SK-N-SH treated with all-trans-retinoic acid at 6 μM for 48 hours (cell line): ENCODE data around the gene COL23A1.

Source experiments
- ATAC-seq: fragments of 200-7000 bp; cut with Tn5 transposase; 3 replicates; pipeline ENCODE4 v1.9.1; 2020; ENCODE audit warnings: mild to moderate bottlenecking, moderate library complexity
- ARNTL ChIP-seq: fragments of 450-650 bp; formaldehyde crosslinking; IDR thresholded peaks from 2 replicates; pipeline ENCODE4 v1.5.0; 2020; ENCODE audit warnings: low read depth, mild to moderate bottlenecking, moderate library complexity, borderline replicate concordance
- BACH2 ChIP-seq: fragments of 250-450 bp; sonication (Bioruptor Pico); IDR thresholded peaks from 2 replicates; pipeline ENCODE4 v1.9.0; 2021; ENCODE audit warnings: mild to moderate bottlenecking, borderline replicate concordance
- CREB5 ChIP-seq: fragments of 250-450 bp; sonication (Bioruptor Pico); IDR thresholded peaks from 2 replicates; pipeline ENCODE4 v1.5.1; 2020; ENCODE audit warnings: low read depth, mild to moderate bottlenecking, moderate library complexity
- CSDC2 ChIP-seq: fragments of 250-450 bp; sonication (Bioruptor Pico); IDR thresholded peaks from 2 replicates; pipeline ENCODE4 v1.5.0; 2020; ENCODE audit warnings: mild to moderate bottlenecking, moderate library complexity
- CSRNP3 ChIP-seq: fragments of 250-450 bp; sonication (Bioruptor Pico); IDR thresholded peaks from 2 replicates; pipeline ENCODE4 v1.5.1; 2021; ENCODE audit warnings: mild to moderate bottlenecking, moderate library complexity
- ESRRG ChIP-seq: fragments of 250-450 bp; sonication (Bioruptor Pico); IDR thresholded peaks from 2 replicates; pipeline ENCODE4 v1.6.1; 2021; ENCODE audit warnings: mild to moderate bottlenecking
- GLIS3 ChIP-seq: fragments of 250-450 bp; sonication (Bioruptor Pico); IDR thresholded peaks from 2 replicates; pipeline ENCODE4 v1.5.0; 2020; ENCODE audit warnings: mild to moderate bottlenecking, moderate library complexity
- ISL1 ChIP-seq: fragments of 250-450 bp; sonication (Bioruptor Pico); IDR thresholded peaks from 2 replicates; pipeline ENCODE4 v2.1.2; 2022; ENCODE audit warnings: mild to moderate bottlenecking, moderate library complexity
- OSR1 ChIP-seq: fragments of 250-450 bp; sonication (Bioruptor Pico); IDR thresholded peaks from 2 replicates; pipeline ENCODE4 v1.8.0; 2022; ENCODE audit warnings: moderate library complexity, mild to moderate bottlenecking, inconsistent platforms
- POU6F1 ChIP-seq: fragments of 250-450 bp; sonication (Bioruptor Pico); IDR thresholded peaks from 2 replicates; pipeline ENCODE4 v1.8.0; 2021; ENCODE audit warnings: low read depth, mild to moderate bottlenecking, moderate library complexity, borderline replicate concordance
- PPARA ChIP-seq: fragments of 250-450 bp; sonication (Bioruptor Pico); IDR thresholded peaks from 2 replicates; pipeline ENCODE4 v1.5.0; 2020; ENCODE audit warnings: mild to moderate bottlenecking, borderline replicate concordance
- RARB ChIP-seq: fragments of 250-450 bp; sonication (Bioruptor Pico); IDR thresholded peaks from 2 replicates; pipeline ENCODE4 v1.8.0; 2021; ENCODE audit warnings: mild to moderate bottlenecking, moderate library complexity
- SNAI2 ChIP-seq: fragments of 250-450 bp; sonication (Bioruptor Pico); IDR thresholded peaks from 2 replicates; pipeline ENCODE4 v1.5.0; 2020; ENCODE audit warnings: mild to moderate bottlenecking, moderate library complexity
- TCF4 ChIP-seq: fragments of 250-450 bp; sonication (Bioruptor Pico); IDR thresholded peaks from 2 replicates; pipeline ENCODE4 v1.8.0; 2021; ENCODE audit warnings: mild to moderate bottlenecking, moderate library complexity, borderline replicate concordance
- TOX ChIP-seq: fragments of 250-450 bp; sonication (Bioruptor Pico); IDR thresholded peaks from 2 replicates; pipeline ENCODE4 v1.8.0; 2021; ENCODE audit warnings: mild to moderate bottlenecking, moderate library complexity, borderline replicate concordance
- TSHZ2 ChIP-seq: fragments of 250-450 bp; sonication (Bioruptor Pico); IDR thresholded peaks from 2 replicates; pipeline ENCODE4 v1.5.0; 2020; ENCODE audit warnings: mild to moderate bottlenecking, moderate library complexity
- ZC3H10 ChIP-seq: fragments of 250-450 bp; sonication (Bioruptor Pico); IDR thresholded peaks from 2 replicates; pipeline ENCODE4 v1.5.1; 2021; ENCODE audit warnings: mild to moderate bottlenecking, moderate library complexity
- ZFP3 ChIP-seq: fragments of 250-450 bp; sonication (Bioruptor Pico); IDR thresholded peaks from 2 replicates; pipeline ENCODE4 v1.5.0; 2020; ENCODE audit warnings: mild to moderate bottlenecking, moderate library complexity
- ZFP30 ChIP-seq: fragments of 450-650 bp; formaldehyde crosslinking; IDR thresholded peaks from 2 replicates; pipeline ENCODE4 v1.5.0; 2022; ENCODE audit warnings: mild to moderate bottlenecking, moderate library complexity
- ZNF565 ChIP-seq: fragments of 450-650 bp; formaldehyde crosslinking; conservative IDR thresholded peaks from 2 replicates; pipeline ENCODE4 v1.5.0; 2020; ENCODE audit warnings: low read depth, mild to moderate bottlenecking, moderate library complexity
- ZNF70 ChIP-seq: fragments of 450-650 bp; formaldehyde crosslinking; IDR thresholded peaks from 2 replicates; pipeline ENCODE4 v1.5.0; 2020; ENCODE audit warnings: mild to moderate bottlenecking, moderate library complexity
- ZNF8 ChIP-seq: fragments of 450-650 bp; formaldehyde crosslinking; IDR thresholded peaks from 2 replicates; pipeline ENCODE4 v1.5.0; 2020; ENCODE audit warnings: mild to moderate bottlenecking, moderate library complexity

Gene COL23A1

GRCh38 chr5:178360926-178361235 lies 229.3 kb downstream of the COL23A1 start:
- TF ChIP-seq ARNTL (CRISPR knock-in tag) (no peak), CSRNP3 (CRISPR knock-in tag) (no peak), ISL1 (CRISPR knock-in tag) (no peak), ZNF70 (CRISPR knock-in tag) (no peak)
- no peak for ATAC-seq

DNA sequence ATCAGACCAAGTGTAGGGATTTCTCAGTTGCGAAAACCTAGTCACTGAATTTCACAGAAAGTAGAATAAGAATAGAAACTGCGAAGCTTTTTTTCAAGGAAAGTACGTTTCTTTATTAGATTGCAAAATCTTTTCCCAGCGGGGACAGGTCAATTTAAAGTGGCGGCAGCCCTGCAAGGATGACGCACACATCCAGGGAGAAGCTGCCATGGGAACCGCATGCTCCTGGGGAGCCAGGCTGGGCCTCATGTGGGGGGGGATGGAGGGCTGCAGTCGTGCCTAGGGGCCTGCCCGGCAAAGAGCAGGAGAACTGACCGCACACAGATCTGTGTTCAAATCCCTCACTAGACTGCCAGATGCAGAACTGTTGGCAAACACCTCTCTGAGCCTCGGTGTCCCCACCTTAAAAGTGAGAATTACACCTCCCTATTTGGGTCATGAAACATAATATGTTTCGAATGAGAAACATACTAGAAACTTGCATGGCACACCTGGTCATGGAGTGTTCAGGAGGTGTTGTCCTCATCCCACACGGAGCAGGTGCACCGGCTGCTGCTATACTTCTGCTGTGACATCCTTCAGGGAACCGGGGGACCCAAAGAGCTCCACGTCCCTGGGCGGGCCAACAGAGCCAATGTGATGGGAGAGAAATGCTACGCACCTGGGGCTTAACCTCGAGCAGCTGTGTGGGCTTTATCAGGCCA lies 229.8 kb downstream of the COL23A1 start:
- ATAC-seq = no peak
- TF ChIP-seq TOX = no peak
- TF ChIP-seq ZFP30 (CRISPR knock-in tag) = no peak
- no peak for TF ChIP-seq ZC3H10
- TF ChIP-seq ZNF565 (CRISPR knock-in tag) = no peak
- no peak for TF ChIP-seq POU6F1 (CRISPR knock-in tag)
- no peak for TF ChIP-seq CREB5 (CRISPR knock-in tag)
- TF ChIP-seq GLIS3 (CRISPR knock-in tag) = no peak
- no peak for TF ChIP-seq TSHZ2 (CRISPR knock-in tag)
- TF ChIP-seq SNAI2 (CRISPR knock-in tag) = no peak
- TF ChIP-seq OSR1 = no peak
- no peak for TF ChIP-seq ZNF8 (CRISPR knock-in tag)
- no peak for TF ChIP-seq ZFP3 (CRISPR knock-in tag)
- no peak for TF ChIP-seq ZNF70 (CRISPR knock-in tag)

DNA sequence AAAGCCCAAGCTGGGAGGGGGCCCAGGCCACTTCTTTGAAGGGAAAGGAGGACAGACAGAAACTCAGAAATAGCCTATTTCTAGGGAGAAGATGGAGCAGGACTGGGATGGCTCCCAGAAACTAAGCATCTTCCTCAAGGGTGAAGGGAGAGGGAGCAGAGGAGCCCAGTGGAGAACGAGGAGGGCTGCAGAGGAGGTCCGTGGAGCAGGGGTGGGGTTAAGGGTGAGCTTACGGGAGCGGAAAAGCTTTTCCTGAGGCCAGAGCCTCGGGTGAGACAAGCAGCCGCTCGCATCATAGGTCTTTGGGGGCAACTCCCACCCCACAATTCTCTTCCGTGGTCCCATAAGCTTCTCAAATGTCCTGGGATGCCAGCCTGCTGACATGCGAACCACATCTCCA lies 230.5 kb downstream of the COL23A1 start:
- TF ChIP-seq PPARA (no peak), CSRNP3 (CRISPR knock-in tag) (no peak), TSHZ2 (CRISPR knock-in tag) (no peak), TOX (no peak), CREB5 (CRISPR knock-in tag) (no peak), TCF4 (CRISPR knock-in tag) (no peak), ESRRG (CRISPR knock-in tag) (no peak), ZNF565 (CRISPR knock-in tag) (no peak), ZFP3 (CRISPR knock-in tag) (no peak), SNAI2 (CRISPR knock-in tag) (no peak), ZC3H10 (no peak), RARB (CRISPR knock-in tag) (no peak), ZNF8 (CRISPR knock-in tag) (no peak), OSR1 (no peak), CSDC2 (CRISPR knock-in tag) (no peak), POU6F1 (CRISPR knock-in tag) (no peak), ARNTL (CRISPR knock-in tag) (no peak), BACH2 (CRISPR knock-in tag) (no peak), ZNF70 (CRISPR knock-in tag) (no peak), ISL1 (CRISPR knock-in tag) (no peak)
- ATAC-seq = no peak
